ENCODE measurements around the gene DDX24.

DDX24 gene

GRCh38 chr14:94052662-94053061 lies 28.3 kb downstream of the DDX24 start:
- in situ Hi-C loops (cut with MboI; ENCODE audit: low sequenced_read_pairs, unreplicated experiment): no loop called here
- TF ChIP-seq, protein P1, sequence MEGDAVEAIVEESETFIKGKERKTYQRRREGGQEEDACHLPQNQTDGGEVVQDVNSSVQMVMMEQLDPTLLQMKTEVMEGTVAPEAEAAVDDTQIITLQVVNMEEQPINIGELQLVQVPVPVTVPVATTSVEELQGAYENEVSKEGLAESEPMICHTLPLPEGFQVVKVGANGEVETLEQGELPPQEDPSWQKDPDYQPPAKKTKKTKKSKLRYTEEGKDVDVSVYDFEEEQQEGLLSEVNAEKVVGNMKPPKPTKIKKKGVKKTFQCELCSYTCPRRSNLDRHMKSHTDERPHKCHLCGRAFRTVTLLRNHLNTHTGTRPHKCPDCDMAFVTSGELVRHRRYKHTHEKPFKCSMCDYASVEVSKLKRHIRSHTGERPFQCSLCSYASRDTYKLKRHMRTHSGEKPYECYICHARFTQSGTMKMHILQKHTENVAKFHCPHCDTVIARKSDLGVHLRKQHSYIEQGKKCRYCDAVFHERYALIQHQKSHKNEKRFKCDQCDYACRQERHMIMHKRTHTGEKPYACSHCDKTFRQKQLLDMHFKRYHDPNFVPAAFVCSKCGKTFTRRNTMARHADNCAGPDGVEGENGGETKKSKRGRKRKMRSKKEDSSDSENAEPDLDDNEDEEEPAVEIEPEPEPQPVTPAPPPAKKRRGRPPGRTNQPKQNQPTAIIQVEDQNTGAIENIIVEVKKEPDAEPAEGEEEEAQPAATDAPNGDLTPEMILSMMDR (IDR thresholded peaks at IDR 0.05; ENCODE audit: borderline replicate concordance, control extremely low read depth, extremely low read depth, insufficient read depth, missing control alignments): no peak

DNA sequence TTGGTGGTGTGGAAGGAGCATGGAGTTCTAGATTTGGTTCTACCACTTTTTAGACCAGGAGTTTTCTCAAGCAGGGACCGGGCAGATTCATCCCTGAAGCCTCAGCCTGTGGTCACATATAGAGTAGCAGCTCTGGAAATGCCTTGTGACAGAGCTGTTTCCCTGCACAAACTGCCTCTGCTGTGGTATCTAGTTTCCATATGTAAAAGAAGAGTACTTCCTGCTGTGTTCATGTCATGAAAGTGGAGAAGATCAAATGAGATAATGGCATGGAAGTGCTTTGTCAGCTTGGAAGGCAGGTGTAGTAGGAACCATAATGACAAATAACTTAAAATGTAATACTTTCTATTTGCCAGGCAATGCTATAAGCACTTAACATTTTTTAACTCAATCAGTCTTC lies 28.8 kb downstream of the DDX24 start:
- in situ Hi-C loops (cut with MboI; ENCODE audit: low sequenced_read_pairs, unreplicated experiment): no loop called here
- DNase-seq (ENCODE audit: low spot score): no peak
- TF ChIP-seq, protein P1 (IDR thresholded peaks at IDR 0.05; ENCODE audit: borderline replicate concordance, control extremely low read depth, extremely low read depth, insufficient read depth, missing control alignments): no peak

More at GRCh38 chr14:94052662-94053061, 28.3 kb downstream of the DDX24 start:
- DNase-seq (ENCODE audit: low spot score): no peak

- in situ Hi-C loops (cut with MboI; ENCODE audit: low sequenced_read_pairs, unreplicated experiment): no loop called here
- TF ChIP-seq, protein P1 (IDR thresholded peaks at IDR 0.05; ENCODE audit: borderline replicate concordance, control extremely low read depth, extremely low read depth, insufficient read depth, missing control alignments): no peak
- no peak for DNase-seq (ENCODE audit: low spot score)
These were observed 29.2 kb downstream of the DDX24 start for GRCh38 chr14:94051779-94052178.

- TF ChIP-seq, protein P1 (IDR thresholded peaks at IDR 0.05; ENCODE audit: borderline replicate concordance, control extremely low read depth, extremely low read depth, insufficient read depth, missing control alignments): no peak
- no peak for DNase-seq (ENCODE audit: low spot score)
- in situ Hi-C loops (cut with MboI; ENCODE audit: low sequenced_read_pairs, unreplicated experiment): no loop called here
These were observed 29.9 kb downstream of the DDX24 start for GRCh38 chr14:94051115-94051514.

GRCh38 chr14:94050231-94050880 lies 30.6 kb downstream of the DDX24 start:
- DNase-seq (ENCODE audit: low spot score): no peak
- in situ Hi-C loops (cut with MboI; ENCODE audit: low sequenced_read_pairs, unreplicated experiment): no loop called here
- TF ChIP-seq, protein P1 (IDR thresholded peaks at IDR 0.05; ENCODE audit: borderline replicate concordance, control extremely low read depth, extremely low read depth, insufficient read depth, missing control alignments): no peak

DNA sequence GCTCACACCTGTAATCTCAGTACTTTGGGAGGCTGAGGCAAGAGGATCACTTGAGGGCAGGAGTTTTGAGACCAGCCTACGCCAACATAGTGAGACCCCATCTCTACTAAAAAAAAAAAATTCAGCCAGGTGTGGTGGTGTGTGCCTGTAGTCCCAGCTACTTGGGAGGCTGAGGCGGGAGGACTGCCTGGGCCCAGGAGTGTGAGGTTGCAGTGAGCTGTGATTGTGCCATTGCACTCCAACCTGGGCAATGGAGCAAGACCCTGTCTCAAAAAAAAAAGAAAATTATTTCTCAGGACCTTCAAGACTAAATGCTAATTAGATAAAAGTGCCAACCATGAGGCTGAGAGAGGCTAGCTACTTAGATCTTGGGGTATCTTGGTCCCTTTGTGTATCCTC lies 31.4 kb downstream of the DDX24 start:
- in situ Hi-C loops (cut with MboI; ENCODE audit: low sequenced_read_pairs, unreplicated experiment): no loop called here
- TF ChIP-seq, protein P1 (IDR thresholded peaks at IDR 0.05; ENCODE audit: borderline replicate concordance, control extremely low read depth, extremely low read depth, insufficient read depth, missing control alignments): no peak
- DNase-seq (ENCODE audit: low spot score): no peak
